CD4-positive, alpha-beta T cell treated with Interleukin-2 at 100 ng/mL for 4 hours (primary cell): Measurements from ENCODE around the gene GPR162.

Source experiments
- DNase-seq: peaks from one replicate; pipeline ENCODE4 v3.0.0-alpha.2; 2020; ENCODE audit warnings: low spot score

The GPR162 gene

GRCh38 chr12:6788972-6789924 lies 32.4 kb upstream of the GPR162 start, which contains the start of gene CD4:
Gene CD4 (plus strand): TSS chr12:6789528. CDS start chr12:6800139, 10,611 bp downstream.
- DNase-seq = peak; percentile 68

GRCh38 chr12:6790496-6791150 lies 31.0 kb upstream of the GPR162 start:
- peak; percentile 49 for DNase-seq

- DNase-seq = no peak
Measured at GRCh38 chr12:6791931-6792520, 29.6 kb upstream of the GPR162 start.

GRCh38 chr12:6792522-6793201 lies 29.0 kb upstream of the GPR162 start:
- DNase-seq = peak; percentile 43

- DNase-seq = no peak
Measured at GRCh38 chr12:6795088-6795487, 26.5 kb upstream of the GPR162 start.

- no peak for DNase-seq
Measured at GRCh38 chr12:6796576-6796975, 25.0 kb upstream of the GPR162 start.

- DNase-seq = no peak
Measured at GRCh38 chr12:6799147-6799546, 22.5 kb upstream of the GPR162 start.

GRCh38 chr12:6807170-6807569 lies 14.5 kb upstream of the GPR162 start:
- no peak for DNase-seq

GRCh38 chr12:6809056-6809455 lies 12.6 kb upstream of the GPR162 start:
- no peak for DNase-seq

- no peak for DNase-seq
Measured at GRCh38 chr12:6810758-6811157, 10.9 kb upstream of the GPR162 start.

GRCh38 chr12:6813363-6813762 lies 8.3 kb upstream of the GPR162 start:
- DNase-seq = no peak

GRCh38 chr12:6816598-6816997 lies 5.0 kb upstream of the GPR162 start:
- no peak for DNase-seq

- no peak for DNase-seq
Measured at GRCh38 chr12:6817098-6817497, 4.5 kb upstream of the GPR162 start.

GRCh38 chr12:6817662-6818157 lies 3.9 kb upstream of the GPR162 start:
- no peak for DNase-seq

- DNase-seq = no peak
Measured at GRCh38 chr12:6818222-6818621, 3.4 kb upstream of the GPR162 start.

GRCh38 chr12:6818645-6819044 lies 3.0 kb upstream of the GPR162 start:
- no peak for DNase-seq

- no peak for DNase-seq
Measured at GRCh38 chr12:6819106-6820030, 2.3 kb upstream of the GPR162 start.

- DNase-seq = no peak
Measured at GRCh38 chr12:6820166-6820565, 1.5 kb upstream of the GPR162 start.

GRCh38 chr12:6822426-6823135 lies 960 bp downstream of the GPR162 start:
- no peak for DNase-seq
